HG02981 (cell line): ENCODE data around the gene THAP7.
A peak's percentile ranks its signal among the peaks of the same experiment; 100 is the strongest.

Experiments
- ATAC-seq: cut with Tn5 transposase; IDR thresholded peaks from one replicate; pipeline ENCODE4 v1.9.1; 2021; ENCODE audit warnings: mild to moderate bottlenecking, moderate library complexity; ENCODE audit not compliant: unreplicated experiment

The THAP7 gene

DNA sequence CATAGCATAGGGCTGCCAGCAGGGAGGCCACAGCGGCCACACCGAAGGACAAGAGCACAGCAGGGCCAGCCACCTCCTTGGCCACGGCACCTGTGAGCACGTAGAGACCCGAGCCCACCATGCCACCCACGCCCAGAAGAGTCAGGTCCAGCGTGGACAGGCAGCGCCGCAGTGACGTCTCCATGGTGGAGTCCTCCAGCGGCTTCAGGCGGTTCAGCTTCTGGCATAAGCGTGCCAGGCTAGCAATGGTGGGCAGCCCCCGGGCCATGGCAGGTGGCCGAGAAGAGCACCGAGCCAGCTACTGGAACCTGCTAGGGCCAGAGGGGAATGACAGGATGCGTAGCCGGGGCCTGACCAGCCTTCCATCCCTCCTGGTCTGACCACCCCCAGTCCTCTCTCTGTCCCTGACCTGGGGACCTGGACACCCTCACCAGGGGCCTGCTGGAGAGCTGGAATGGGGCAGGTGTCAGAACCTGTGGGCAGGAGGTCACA, 29.7 kb upstream of the THAP7 start:
- ATAC-seq = no peak

GRCh38 chr22:21030621-21031544, 29.0 kb upstream of the THAP7 start:
- no peak for ATAC-seq

- no peak for ATAC-seq
Observed at GRCh38 chr22:21030032-21030431, 28.1 kb upstream of the THAP7 start.

- no peak for ATAC-seq
Observed at GRCh38 chr22:21029486-21030025, 27.6 kb upstream of the THAP7 start.

GRCh38 chr22:21028277-21029251, 26.6 kb upstream of the THAP7 start:
- ATAC-seq = no peak

DNA sequence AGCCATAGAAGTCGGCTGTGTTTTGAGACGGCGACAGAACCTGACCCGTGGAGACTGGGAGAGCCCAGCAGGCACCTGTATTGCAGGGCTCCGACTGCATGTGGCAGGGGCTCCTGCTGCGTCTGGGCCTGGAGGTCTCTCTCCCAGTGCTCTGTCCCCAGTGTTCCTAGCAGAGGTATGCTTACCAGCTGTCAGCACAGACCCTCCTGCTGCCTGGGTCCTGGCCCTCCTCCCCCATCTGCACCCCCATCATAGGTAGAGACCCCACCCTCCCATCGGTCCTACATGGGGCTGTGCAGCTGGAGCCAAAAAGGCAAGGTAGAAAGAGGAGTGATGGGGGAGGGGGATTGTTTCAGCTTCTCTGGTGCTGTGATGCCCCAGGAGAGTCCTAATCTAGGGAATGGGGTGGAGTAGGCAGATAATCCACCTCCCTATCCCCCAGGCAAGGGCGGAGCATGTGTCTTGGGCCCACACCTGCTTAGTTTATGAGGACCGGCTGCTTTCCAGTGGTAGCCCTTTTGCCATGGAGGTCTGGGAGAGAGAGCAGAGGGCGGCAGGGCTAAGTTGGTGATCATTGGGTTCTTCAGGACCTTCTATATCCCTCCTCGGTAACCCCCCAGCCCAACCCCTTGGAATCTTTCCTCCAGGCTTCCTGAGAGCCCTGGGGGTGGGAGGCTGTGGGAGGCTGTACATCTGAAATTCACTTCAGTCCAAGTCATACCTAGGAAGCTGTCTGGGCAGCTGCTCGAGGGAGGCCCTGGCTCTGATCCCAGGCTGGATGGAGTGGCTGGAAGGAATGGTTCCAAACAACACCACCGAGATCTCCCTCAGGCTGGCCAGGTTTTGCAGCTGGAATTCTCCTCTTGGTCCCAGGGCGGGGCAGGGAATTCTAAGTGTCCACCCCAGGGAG, 25.1 kb upstream of the THAP7 start:
- no peak for ATAC-seq

GRCh38 chr22:21025763-21026755, 24.1 kb upstream of the THAP7 start:
- ATAC-seq = no peak

DNA sequence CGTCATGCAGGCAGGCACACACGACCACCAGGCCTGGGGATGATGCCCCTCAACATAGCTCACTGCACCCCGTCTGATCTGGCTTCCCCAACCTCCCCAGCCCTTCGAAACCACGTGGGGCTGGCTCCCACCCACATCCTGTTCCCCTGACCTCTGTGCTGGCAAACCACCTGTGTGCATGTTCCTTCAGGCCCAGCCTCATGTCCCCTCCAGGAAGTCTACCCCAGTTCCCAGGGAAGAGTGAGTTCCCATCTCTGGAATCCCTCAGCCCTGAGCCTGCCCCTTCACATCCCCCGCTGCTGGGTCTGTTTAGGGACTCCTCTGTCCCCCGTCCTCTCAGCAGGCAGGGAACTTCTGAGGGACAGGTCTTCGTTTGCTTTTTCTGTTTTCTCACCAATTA, 23.3 kb upstream of the THAP7 start:
- no peak for ATAC-seq

DNA sequence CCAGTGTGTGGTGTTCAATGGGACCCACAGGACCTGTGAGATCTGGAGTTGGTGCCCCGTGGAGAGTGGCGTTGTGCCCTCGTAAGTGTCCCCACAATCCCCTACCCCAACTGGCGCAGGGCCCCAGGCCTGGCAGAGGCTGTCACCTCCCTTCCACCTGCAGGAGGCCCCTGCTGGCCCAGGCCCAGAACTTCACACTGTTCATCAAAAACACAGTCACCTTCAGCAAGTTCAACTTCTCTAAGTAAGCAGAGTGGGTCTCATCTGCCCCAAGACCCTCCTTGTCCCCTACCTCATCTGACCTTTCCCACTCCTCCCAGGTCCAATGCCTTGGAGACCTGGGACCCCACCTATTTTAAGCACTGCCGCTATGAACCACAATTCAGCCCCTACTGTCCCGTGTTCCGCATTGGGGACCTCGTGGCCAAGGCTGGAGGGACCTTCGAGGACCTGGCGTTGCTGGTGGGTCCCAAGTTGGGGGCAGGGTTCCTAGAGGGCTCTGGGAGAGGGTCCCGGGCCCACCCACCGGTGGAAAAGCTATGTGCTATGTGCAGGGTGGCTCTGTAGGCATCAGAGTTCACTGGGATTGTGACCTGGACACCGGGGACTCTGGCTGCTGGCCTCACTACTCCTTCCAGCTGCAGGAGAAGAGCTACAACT, 21.2 kb upstream of the THAP7 start:
- ATAC-seq = no peak

GRCh38 chr22:21022507-21022906, 20.6 kb upstream of the THAP7 start:
- no peak for ATAC-seq

GRCh38 chr22:21020802-21021429, 19.0 kb upstream of the THAP7 start:
- no peak for ATAC-seq

GRCh38 chr22:21018314-21018713, 16.4 kb upstream of the THAP7 start:
- ATAC-seq = no peak

GRCh38 chr22:21016644-21017420, 14.9 kb upstream of the THAP7 start:
- ATAC-seq = no peak

- no peak for ATAC-seq
Observed at GRCh38 chr22:21015466-21016006, 13.6 kb upstream of the THAP7 start.

GRCh38 chr22:21014726-21015465, 13.0 kb upstream of the THAP7 start, which contains the start of gene P2RX6:
P2RX6 (plus strand) TSS chr22:21015165; CDS start chr22:21015175, 10 bp downstream.
- ATAC-seq = no peak

GRCh38 chr22:21014202-21014725, 12.3 kb upstream of the THAP7 start:
- ATAC-seq = peak; percentile 81
